ENCODE measurements around the gene RGS3.

The RGS3 gene

GRCh38 chr9:113511856-113512761, 48.6 kb downstream of the RGS3 start:
- peak; percentile 72 for DNase-seq (ENCODE audit: low read depth)

GRCh38 chr9:113513111-113513510, 49.6 kb downstream of the RGS3 start:
- no peak for DNase-seq (ENCODE audit: low read depth)

GRCh38 chr9:113513536-113513935, 50.0 kb downstream of the RGS3 start:
- no peak for DNase-seq (ENCODE audit: low read depth)

- no peak for DNase-seq (ENCODE audit: low read depth)
Observed at GRCh38 chr9:113514061-113514460, 50.5 kb downstream of the RGS3 start.

GRCh38 chr9:113514748-113515147, 51.2 kb downstream of the RGS3 start:
- no peak for DNase-seq (ENCODE audit: low read depth)

- DNase-seq (ENCODE audit: low read depth) = no peak
Observed at GRCh38 chr9:113515862-113516261, 52.3 kb downstream of the RGS3 start.

- peak; percentile 57 for DNase-seq (ENCODE audit: low read depth)
Observed at GRCh38 chr9:113516840-113517577, 53.5 kb downstream of the RGS3 start.

GRCh38 chr9:113519426-113520108, 56.0 kb downstream of the RGS3 start:
- DNase-seq (ENCODE audit: low read depth) = no peak

GRCh38 chr9:113520109-113520642, 56.6 kb downstream of the RGS3 start:
- peak; percentile 49 for DNase-seq (ENCODE audit: low read depth)

GRCh38 chr9:113521693-113522255, 58.2 kb downstream of the RGS3 start:
- no peak for DNase-seq (ENCODE audit: low read depth)

- DNase-seq (ENCODE audit: low read depth) = no peak
Observed at GRCh38 chr9:113522419-113522818, 58.9 kb downstream of the RGS3 start.

GRCh38 chr9:113522858-113523257, 59.3 kb downstream of the RGS3 start:
- no peak for DNase-seq (ENCODE audit: low read depth)

GRCh38 chr9:113523421-113524141, 60.1 kb downstream of the RGS3 start:
- DNase-seq (ENCODE audit: low read depth) = peak; percentile 72

GRCh38 chr9:113524468-113524867, 60.9 kb downstream of the RGS3 start:
- no peak for DNase-seq (ENCODE audit: low read depth)

- DNase-seq (ENCODE audit: low read depth) = no peak
Observed at GRCh38 chr9:113525205-113525604, 61.7 kb downstream of the RGS3 start.

GRCh38 chr9:113525831-113526230, 62.3 kb downstream of the RGS3 start:
- no peak for DNase-seq (ENCODE audit: low read depth)

GRCh38 chr9:113526231-113526746, 62.8 kb downstream of the RGS3 start:
- no peak for DNase-seq (ENCODE audit: low read depth)

GRCh38 chr9:113526841-113527240, 63.3 kb downstream of the RGS3 start:
- DNase-seq (ENCODE audit: low read depth) = no peak

GRCh38 chr9:113528088-113528487, 64.6 kb downstream of the RGS3 start:
- DNase-seq (ENCODE audit: low read depth) = no peak

- no peak for DNase-seq (ENCODE audit: low read depth)
Observed at GRCh38 chr9:113528811-113529210, 65.3 kb downstream of the RGS3 start.
